Keratinocyte (primary cell): ENCODE data around the gene SOX10. TPM values are rescaled to one million over a fixed set of nuclear protein-coding genes. Genes with fewer than 3 reads are reported as not detected.

Experiments used
- DNase-seq: peaks from one replicate; pipeline ENCODE4 v3.0.0-alpha.2; 2011; ENCODE audit warnings: low read depth, missing footprints, low spot score
- FAIRE-seq: peaks from 2 replicates; lab custom pipeline; 2011; peaks lifted over from hg19 to GRCh38; lab: Jason Lieb, UNC
- H2AFZ ChIP-seq: 2 replicates; pipeline ENCODE4 v1.6.0; 2012; ENCODE audit warnings: low read length, control low read depth, inconsistent platforms; ENCODE audit not compliant: control insufficient read depth
- H3K27ac ChIP-seq: 2 replicates; pipeline ENCODE4 v1.5.1; 2011; ENCODE audit warnings: low read length; ENCODE audit not compliant: control insufficient read depth, insufficient read depth
- H3K27me3 ChIP-seq: 3 replicates; pipeline ENCODE4 v1.6.0; 2011; ENCODE audit warnings: low read length; ENCODE audit not compliant: control insufficient read depth, insufficient read depth; ENCODE audit errors: extremely low read depth
- H3K36me3 ChIP-seq, 2 experiments: 2 replicates in 1 of 2; 3 replicates in 1 of 2; pipeline ENCODE4 v1.5.1; 2011; ENCODE audit warnings: low read length in 2 of 2, mild to moderate bottlenecking in 1 of 2; ENCODE audit not compliant: control insufficient read depth in 2 of 2, insufficient read depth in 2 of 2; ENCODE audit errors: extremely low read depth in 1 of 2
- H3K4me1 ChIP-seq: 3 replicates; pipeline ENCODE4 v1.5.1; 2011; ENCODE audit warnings: low read length; ENCODE audit not compliant: control insufficient read depth, insufficient read depth; ENCODE audit errors: extremely low read depth
- H3K4me2 ChIP-seq: 3 replicates; pipeline ENCODE4 v1.6.0; 2011; ENCODE audit warnings: low read depth, low read length; ENCODE audit not compliant: control insufficient read depth, insufficient read depth; ENCODE audit errors: extremely low read depth
- H3K4me3 ChIP-seq, 3 experiments: fragments of 200-600 bp in 1 of 3; sonication (generic) in 1 of 3; 2 replicates in 2 of 3; 3 replicates in 1 of 3; pipeline ENCODE4 v1.5.1; 2011 to 2016; ENCODE audit warnings: low read length in 3 of 3, mild to moderate bottlenecking in 3 of 3, control low read depth in 2 of 3, inconsistent platforms in 1 of 3, low read depth in 1 of 3, mixed read lengths in 1 of 3, mixed run types in 1 of 3, moderate library complexity in 1 of 3; ENCODE audit not compliant: control insufficient read depth in 2 of 3, insufficient read depth in 2 of 3; ENCODE audit errors: extremely low read depth in 1 of 3
- H3K79me2 ChIP-seq: 2 replicates; pipeline ENCODE4 v1.6.0; 2012; ENCODE audit warnings: low read length; ENCODE audit not compliant: control insufficient read depth, insufficient read depth
- H3K9ac ChIP-seq: 3 replicates; pipeline ENCODE4 v1.6.0; 2011; ENCODE audit warnings: low read length; ENCODE audit not compliant: control insufficient read depth, insufficient read depth; ENCODE audit errors: extremely low read depth
- H3K9me1 ChIP-seq: 3 replicates; pipeline ENCODE4 v1.6.0; 2011; ENCODE audit warnings: low read length; ENCODE audit not compliant: control insufficient read depth, insufficient read depth; ENCODE audit errors: extremely low read depth
- H3K9me3 ChIP-seq: 2 replicates; pipeline ENCODE4 v1.5.1; 2012; ENCODE audit warnings: low read depth, low read length; ENCODE audit not compliant: control insufficient read depth
- H4K20me1 ChIP-seq: 3 replicates; pipeline ENCODE4 v1.6.0; 2011; ENCODE audit warnings: low read length; ENCODE audit not compliant: control insufficient read depth, insufficient read depth; ENCODE audit errors: extremely low read depth
- EZH2 ChIP-seq: IDR thresholded peaks from one replicate; pipeline ENCODE4 v1.6.1; 2012; ENCODE audit warnings: inconsistent platforms, mild to moderate bottlenecking, low read length, moderate library complexity
- dilution Hi-C: fragments of 300-500 bp; cut with MboI; formaldehyde crosslinking; loops from one replicate; pipeline ENCODE4 v1.7.0; 2020; ENCODE audit warnings: low sequenced_read_pairs; ENCODE audit not compliant: extremely low pct_ligation_motif_present
- polyA plus RNA-seq, 5 experiments: library from polyadenylated mRNA; depleted of rRNA in 3 of 5; stranded (reverse) in 3 of 5; stranded (forward) in 1 of 5; unstranded in 1 of 5; fragments of >200 nt; gene quantifications; 1 replicate in 1 of 5; 2 replicates in 3 of 5; 3 replicates in 1 of 5; pipeline versions ENCODE4 v1.2.1 to v1.2.3, GENCODE V29; 2011 to 2012; ENCODE audit warnings: missing spikeins in 2 of 5, low read depth in 1 of 5, low replicate concordance in 1 of 5
- TF ChIP-seq, protein P1 (sequence below), 3 experiments: IDR thresholded peaks in 1 of 3; conservative IDR thresholded peaks in 1 of 3; optimal IDR thresholded peaks in 1 of 3; 2 replicates in 2 of 3; 3 replicates in 1 of 3; pipeline versions ENCODE3 to v1.5.1; 2011; ENCODE audit warnings: low read length in 3 of 3, mild to moderate bottlenecking in 3 of 3, moderate library complexity in 2 of 3, control low read depth in 1 of 3, inconsistent platforms in 1 of 3; ENCODE audit not compliant: insufficient read depth in 2 of 3; ENCODE audit errors: extremely low read depth in 1 of 3

SOX10 gene
- polyA plus RNA-seq, 1 donor (not counting 4 experiments of a cell fraction or from before 2014, with no cell fraction given): not detected

DNA sequence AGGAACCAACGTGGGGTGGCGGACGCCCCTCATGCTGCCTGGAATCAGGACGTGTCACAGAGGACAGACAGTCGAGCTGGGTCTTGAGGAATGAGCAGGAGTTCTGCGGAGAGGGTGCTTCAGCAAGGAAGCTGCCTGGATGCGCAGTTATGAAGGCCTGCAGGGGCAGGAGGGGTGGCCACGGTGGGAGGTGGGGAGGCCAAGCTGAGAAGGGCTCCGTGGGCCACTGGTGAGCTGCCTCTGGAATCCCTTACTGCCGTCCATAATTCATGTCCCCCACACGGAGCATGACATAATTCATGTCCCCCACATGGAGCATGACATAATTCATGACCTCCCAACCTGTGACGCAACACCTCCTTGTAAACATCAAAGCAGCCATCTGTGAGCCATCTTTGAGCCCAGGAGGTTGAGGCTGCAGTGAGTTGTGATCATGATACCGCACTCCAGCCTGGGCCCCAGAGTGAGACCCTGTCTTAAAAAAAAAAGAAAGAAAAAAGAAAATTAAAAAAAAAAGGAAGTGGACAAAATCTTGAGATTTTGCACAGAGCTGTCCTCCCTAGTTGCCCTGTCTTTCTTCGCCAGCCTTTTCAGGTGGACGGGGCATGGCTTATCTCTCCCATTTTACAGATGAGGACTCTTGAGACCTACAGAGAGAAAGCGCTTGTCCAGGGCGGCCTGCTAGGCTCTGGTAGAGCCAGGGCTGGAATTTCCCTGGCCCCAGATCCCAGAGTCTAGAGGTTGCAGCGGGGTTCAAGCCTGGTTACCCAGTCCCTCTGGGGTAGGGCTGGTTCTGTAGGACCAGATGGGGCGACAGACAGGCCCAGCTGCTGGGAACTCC lies 48.5 kb upstream of the SOX10 start:
- no peak overlapping the region for H3K4me2 ChIP-seq
- no peak overlapping the region for H2AFZ ChIP-seq
- no peak overlapping the region for H3K27ac ChIP-seq
- H3K79me2 ChIP-seq: no peaks in the 10 kb centered on the region
- peaks cover 4% of the 10 kb centered on the region for H3K27me3 ChIP-seq
- no peak for TF ChIP-seq EZH2
- TF ChIP-seq, protein P1, sequence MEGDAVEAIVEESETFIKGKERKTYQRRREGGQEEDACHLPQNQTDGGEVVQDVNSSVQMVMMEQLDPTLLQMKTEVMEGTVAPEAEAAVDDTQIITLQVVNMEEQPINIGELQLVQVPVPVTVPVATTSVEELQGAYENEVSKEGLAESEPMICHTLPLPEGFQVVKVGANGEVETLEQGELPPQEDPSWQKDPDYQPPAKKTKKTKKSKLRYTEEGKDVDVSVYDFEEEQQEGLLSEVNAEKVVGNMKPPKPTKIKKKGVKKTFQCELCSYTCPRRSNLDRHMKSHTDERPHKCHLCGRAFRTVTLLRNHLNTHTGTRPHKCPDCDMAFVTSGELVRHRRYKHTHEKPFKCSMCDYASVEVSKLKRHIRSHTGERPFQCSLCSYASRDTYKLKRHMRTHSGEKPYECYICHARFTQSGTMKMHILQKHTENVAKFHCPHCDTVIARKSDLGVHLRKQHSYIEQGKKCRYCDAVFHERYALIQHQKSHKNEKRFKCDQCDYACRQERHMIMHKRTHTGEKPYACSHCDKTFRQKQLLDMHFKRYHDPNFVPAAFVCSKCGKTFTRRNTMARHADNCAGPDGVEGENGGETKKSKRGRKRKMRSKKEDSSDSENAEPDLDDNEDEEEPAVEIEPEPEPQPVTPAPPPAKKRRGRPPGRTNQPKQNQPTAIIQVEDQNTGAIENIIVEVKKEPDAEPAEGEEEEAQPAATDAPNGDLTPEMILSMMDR (optimal IDR thresholded peaks at IDR 0.05 in 1 of 3, IDR thresholded peaks at IDR 0.05 in 1 of 3, conservative IDR thresholded peaks at IDR 0.05 in 1 of 3; ENCODE audit: extremely low read depth in 1 of 3, insufficient read depth in 2 of 3, low read length in 3 of 3): no peak
- H4K20me1 ChIP-seq: no peaks in the 10 kb centered on the region
- H3K9me1 ChIP-seq: no peaks in the 10 kb centered on the region
- dilution Hi-C loops: no loop called here
- DNase-seq (no peak), FAIRE-seq (no peak)
- H3K9me3 ChIP-seq: no peaks in the 10 kb centered on the region
- no peak overlapping the region for H3K9ac ChIP-seq
- no peaks in the 10 kb centered on the region for H3K36me3 ChIP-seq
- H3K4me3 ChIP-seq: no peak overlapping the region
- peaks cover 10% of the 10 kb centered on the region for H3K4me1 ChIP-seq

DNA sequence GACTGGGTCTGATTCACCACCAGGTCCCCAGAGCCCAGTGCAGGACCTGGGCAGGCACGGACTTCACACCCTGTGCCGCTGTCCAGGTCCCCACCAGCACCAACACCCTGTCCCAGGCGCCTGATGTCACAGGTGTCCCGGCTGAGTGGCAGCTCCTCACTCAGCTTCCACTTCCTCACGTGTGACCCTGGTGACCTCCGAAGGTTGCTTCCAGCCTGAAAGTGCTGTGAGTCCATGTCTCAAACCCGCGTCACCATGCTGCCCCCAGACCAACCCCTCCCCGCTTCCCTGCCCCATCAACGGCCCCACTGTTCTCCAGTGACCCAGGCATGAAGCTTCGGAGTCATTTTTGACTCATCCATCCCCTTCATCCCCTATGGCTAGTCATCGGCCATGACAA lies 47.1 kb upstream of the SOX10 start:
- H3K9ac ChIP-seq: no peak overlapping the region
- peaks cover 4% of the 10 kb centered on the region for H3K27me3 ChIP-seq
- no peaks in the 10 kb centered on the region for H4K20me1 ChIP-seq
- no peak overlapping the region for H3K4me3 ChIP-seq
- dilution Hi-C loops: no loop called here
- no peaks in the 10 kb centered on the region for H3K79me2 ChIP-seq
- H3K27ac ChIP-seq: no peak overlapping the region
- no peak overlapping the region for H2AFZ ChIP-seq
- no peaks in the 10 kb centered on the region for H3K9me1 ChIP-seq
- no peak for FAIRE-seq
- H3K4me1 ChIP-seq: peaks cover 10% of the 10 kb centered on the region
- DNase-seq: no peak
- H3K9me3 ChIP-seq: no peaks in the 10 kb centered on the region
- no peaks in the 10 kb centered on the region for H3K36me3 ChIP-seq
- TF ChIP-seq EZH2: no peak
- TF ChIP-seq, protein P1 (optimal IDR thresholded peaks at IDR 0.05 in 1 of 3, IDR thresholded peaks at IDR 0.05 in 1 of 3, conservative IDR thresholded peaks at IDR 0.05 in 1 of 3; ENCODE audit: extremely low read depth in 1 of 3, insufficient read depth in 2 of 3, low read length in 3 of 3): no peak
- no peak overlapping the region for H3K4me2 ChIP-seq
